Heart left ventricle (tissue), 13 donors: ENCODE results near the gene SYNPO2.

ENCODE experiments used
- POLR2A ChIP-seq, 2 donors: fragments of 450-650 bp; IDR thresholded peaks; one replicate each; pipeline ENCODE4 v1.6.1; 2017; ENCODE audit warnings: antibody characterized with exemption in 2 of 2, mild to moderate bottlenecking in 2 of 2, moderate library complexity in 2 of 2
- TF ChIP-seq, protein P1 (sequence below), 12 donors: fragments of 200-600 bp; sonication (generic) in 4 of 12; IDR thresholded peaks; one replicate each; pipeline versions ENCODE4 v1.5.0 to v1.8.0; 2018 to 2022; ENCODE audit warnings: antibody characterized with exemption in 12 of 12, mild to moderate bottlenecking in 5 of 12
- donor health status: ischemic (EF 13 %, LVEDD 7.1; RV severe dilation, severe dysfunction).
- donor health status: DM: no; HTN: yes; CAD: no.
- donor health status: DM: no; HTN: no; CAD: no.
- donor health status: ischemic (EF 25% LVEDD 6.9; RV normal size, moderate dysfunction).
- donor health status: ischemic (EF 25% LVEDD 5.7; RV mildly dilated, moderate dysfunction).
- donor health status: ischemic (EF 35%, LVEDD 5.7; RV mildly dilated, moderate dysfunction).
- donor health status: nonischemic (EF 11% LVEDD 7.7; RV severe dilation, severe dysfunction).
- donor health status: DM: yes; HTN: yes; CAD: no.
- donor health status: PGD.
- donor health status: ischemic (EF 29% LVEDD 5.4; RV normal size, mild dysfunction).
- donor health status: nonischemic (EF 23%, LVEDD 6.1; RV moderate dilation, normal function).

DNA sequence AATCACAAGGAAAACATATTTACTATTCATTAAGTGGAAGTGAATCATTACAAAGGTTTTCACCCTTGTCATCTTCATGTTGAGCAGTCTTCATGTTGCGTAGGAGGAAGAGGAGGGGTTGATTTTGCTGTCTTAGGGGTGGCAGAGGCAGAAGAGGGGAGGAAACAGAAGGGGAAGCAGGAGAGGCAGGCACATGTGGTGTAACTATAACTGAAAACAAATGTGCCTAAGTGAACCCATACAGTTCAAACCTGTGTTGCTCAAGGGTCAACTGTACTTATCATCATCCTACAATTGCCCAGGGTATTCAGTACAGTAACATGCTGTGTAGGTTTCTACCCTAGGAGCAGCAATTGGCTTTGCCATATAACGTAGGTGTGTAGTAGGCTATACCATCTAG lies 47.2 kb downstream of the SYNPO2 start:
- TF ChIP-seq, protein P1, sequence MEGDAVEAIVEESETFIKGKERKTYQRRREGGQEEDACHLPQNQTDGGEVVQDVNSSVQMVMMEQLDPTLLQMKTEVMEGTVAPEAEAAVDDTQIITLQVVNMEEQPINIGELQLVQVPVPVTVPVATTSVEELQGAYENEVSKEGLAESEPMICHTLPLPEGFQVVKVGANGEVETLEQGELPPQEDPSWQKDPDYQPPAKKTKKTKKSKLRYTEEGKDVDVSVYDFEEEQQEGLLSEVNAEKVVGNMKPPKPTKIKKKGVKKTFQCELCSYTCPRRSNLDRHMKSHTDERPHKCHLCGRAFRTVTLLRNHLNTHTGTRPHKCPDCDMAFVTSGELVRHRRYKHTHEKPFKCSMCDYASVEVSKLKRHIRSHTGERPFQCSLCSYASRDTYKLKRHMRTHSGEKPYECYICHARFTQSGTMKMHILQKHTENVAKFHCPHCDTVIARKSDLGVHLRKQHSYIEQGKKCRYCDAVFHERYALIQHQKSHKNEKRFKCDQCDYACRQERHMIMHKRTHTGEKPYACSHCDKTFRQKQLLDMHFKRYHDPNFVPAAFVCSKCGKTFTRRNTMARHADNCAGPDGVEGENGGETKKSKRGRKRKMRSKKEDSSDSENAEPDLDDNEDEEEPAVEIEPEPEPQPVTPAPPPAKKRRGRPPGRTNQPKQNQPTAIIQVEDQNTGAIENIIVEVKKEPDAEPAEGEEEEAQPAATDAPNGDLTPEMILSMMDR (IDR thresholded peaks at IDR 0.05) = no peak
- no peak for TF ChIP-seq POLR2A (IDR thresholded peaks at IDR 0.05)
